ENCODE measurements around the gene TAF3.

The TAF3 gene

GRCh38 chr10:7980196-7980595 is 161.9 kb downstream of the TAF3 start:
- no peak overlapping the region for H3K9ac ChIP-seq
- TF ChIP-seq CTCF (IDR thresholded peaks at IDR 0.05): no peak
- no peaks in the 10 kb centered on the region for H3K27me3 ChIP-seq (ENCODE audit: control insufficient read depth, insufficient read depth, low read length)
- H3K4me3 ChIP-seq (ENCODE audit: low read depth, low read length): no peak overlapping the region
- no peaks in the 10 kb centered on the region for H3K9me3 ChIP-seq (ENCODE audit: control insufficient read depth, low read length)
- H3K4me2 ChIP-seq (ENCODE audit: low read length): no peak overlapping the region
- no peaks in the 10 kb centered on the region for H3K4me1 ChIP-seq
- no peak overlapping the region for H3K27ac ChIP-seq
- peaks cover 2% of the 10 kb centered on the region for H3K79me2 ChIP-seq
- no peak overlapping the region for H2AFZ ChIP-seq
- H3K36me3 ChIP-seq (ENCODE audit: control insufficient read depth, insufficient read depth, low read length): no peaks in the 10 kb centered on the region

GRCh38 chr10:7982727-7983126 is 164.4 kb downstream of the TAF3 start:
- Histone ChIP-seq H2AFZ (no peak overlapping the region), H3K9me3 (ENCODE audit: control insufficient read depth, low read length) (no peaks in the 10 kb centered on the region), H3K4me2 (ENCODE audit: low read length) (no peak overlapping the region), H3K27ac (no peak overlapping the region), H3K4me3 (ENCODE audit: low read depth, low read length) (no peak overlapping the region), H3K4me1 (no peaks in the 10 kb centered on the region), H3K36me3 (ENCODE audit: control insufficient read depth, insufficient read depth, low read length) (no peaks in the 10 kb centered on the region), H3K79me2 (no peaks in the 10 kb centered on the region), H3K27me3 (ENCODE audit: control insufficient read depth, insufficient read depth, low read length) (no peaks in the 10 kb centered on the region), H3K9ac (no peak overlapping the region)
- no peak for TF ChIP-seq CTCF (IDR thresholded peaks at IDR 0.05)

GRCh38 chr10:7984325-7984724 is 166.0 kb downstream of the TAF3 start:
- no peaks in the 10 kb centered on the region for H3K36me3 ChIP-seq (ENCODE audit: control insufficient read depth, insufficient read depth, low read length)

GRCh38 chr10:7984896-7985295 is 166.6 kb downstream of the TAF3 start:
- Histone ChIP-seq H3K4me1 (no peaks in the 10 kb centered on the region), H3K27me3 (ENCODE audit: control insufficient read depth, insufficient read depth, low read length) (no peaks in the 10 kb centered on the region), H3K79me2 (no peaks in the 10 kb centered on the region), H3K9ac (no peak overlapping the region), H3K4me2 (ENCODE audit: low read length) (no peak overlapping the region), H3K36me3 (ENCODE audit: control insufficient read depth, insufficient read depth, low read length) (no peaks in the 10 kb centered on the region), H2AFZ (no peak overlapping the region), H3K27ac (no peak overlapping the region), H3K9me3 (ENCODE audit: control insufficient read depth, low read length) (no peaks in the 10 kb centered on the region), H3K4me3 (ENCODE audit: low read depth, low read length) (no peak overlapping the region)
- no peak for TF ChIP-seq CTCF (IDR thresholded peaks at IDR 0.05)

More at GRCh38 chr10:7984325-7984724, 166.0 kb downstream of the TAF3 start:
- TF ChIP-seq CTCF (IDR thresholded peaks at IDR 0.05): no peak
- H3K79me2 ChIP-seq: no peaks in the 10 kb centered on the region
- no peak overlapping the region for H3K4me3 ChIP-seq (ENCODE audit: low read depth, low read length)
- H3K9me3 ChIP-seq (ENCODE audit: control insufficient read depth, low read length): no peaks in the 10 kb centered on the region
- no peak overlapping the region for H3K27ac ChIP-seq
- no peak overlapping the region for H3K4me2 ChIP-seq (ENCODE audit: low read length)
- H2AFZ ChIP-seq: no peak overlapping the region
- no peak overlapping the region for H3K9ac ChIP-seq
- H3K27me3 ChIP-seq (ENCODE audit: control insufficient read depth, insufficient read depth, low read length): no peaks in the 10 kb centered on the region
- H3K4me1 ChIP-seq: no peaks in the 10 kb centered on the region

GRCh38 chr10:7986851-7987250 is 168.5 kb downstream of the TAF3 start:
- Histone ChIP-seq H3K4me2 (ENCODE audit: low read length) (no peak overlapping the region), H3K79me2 (no peaks in the 10 kb centered on the region), H3K27me3 (ENCODE audit: control insufficient read depth, insufficient read depth, low read length) (no peaks in the 10 kb centered on the region), H2AFZ (no peak overlapping the region), H3K36me3 (ENCODE audit: control insufficient read depth, insufficient read depth, low read length) (no peaks in the 10 kb centered on the region), H3K4me3 (ENCODE audit: low read depth, low read length) (no peak overlapping the region), H3K9ac (no peak overlapping the region), H3K9me3 (ENCODE audit: control insufficient read depth, low read length) (no peaks in the 10 kb centered on the region), H3K4me1 (no peaks in the 10 kb centered on the region), H3K27ac (no peak overlapping the region)
- no peak for TF ChIP-seq CTCF (IDR thresholded peaks at IDR 0.05)
